Measurements from ENCODE around the gene C5. TPM values are rescaled to one million over a fixed set of nuclear protein-coding genes. Genes with fewer than 3 reads are reported as not detected.

Gene C5
- total and polyA plus RNA-seq, 2 experiments from 2014 or later = 13.8 to 55.4 TPM

- TF ChIP-seq CTCF (IDR thresholded peaks at IDR 0.05; ENCODE audit: poor library complexity) = no peak
- TF ChIP-seq EZH2phosphoT487 (IDR thresholded peaks at IDR 0.05; ENCODE audit: low read depth, severe bottlenecking, unreplicated experiment) = no peak
- TF ChIP-seq EZH2 (IDR thresholded peaks at IDR 0.05; ENCODE audit: borderline replicate concordance) = no peak
- peak overlapping the region; percentile 72 for H3K27ac ChIP-seq
- peaks cover 32% of the 10 kb centered on the region for H3K4me1 ChIP-seq (ENCODE audit: insufficient read depth)
- H3K4me2 ChIP-seq = peak overlapping the region; percentile 21
- DNase-seq (ENCODE audit: low spot score) = peak; percentile 56
- no peaks in the 10 kb centered on the region for H3K27me3 ChIP-seq
- no peaks in the 10 kb centered on the region for H3K9me2 ChIP-seq (replicated peaks; ENCODE audit: insufficient read depth)
- no peaks in the 10 kb centered on the region for H4K20me1 ChIP-seq (ENCODE audit: insufficient read depth, poor library complexity, severe bottlenecking)
- no peak overlapping the region for H3K4me3 ChIP-seq
- H3K79me2 ChIP-seq = no peaks in the 10 kb centered on the region
- no peaks in the 10 kb centered on the region for H3K36me3 ChIP-seq (replicated peaks; ENCODE audit: insufficient read depth, low read depth)
- H3K9me3 ChIP-seq (ENCODE audit: low read depth) = no peaks in the 10 kb centered on the region
- 69% methylated on average over 13 of the region's 13 CpGs for WGBS (ENCODE audit: low lambda C conversion rate, missing lambda C conversion rate)
- no peak overlapping the region for H2AFZ ChIP-seq
These were observed 124.3 kb downstream of the C5 start for GRCh38 chr9:120925535-120926396.

GRCh38 chr9:120924698-120925534 lies 125.2 kb downstream of the C5 start:
- Histone ChIP-seq H2AFZ (no peak overlapping the region), H3K27ac (peak overlapping the region; percentile 17), H3K36me3 (replicated peaks; ENCODE audit: insufficient read depth, low read depth) (no peaks in the 10 kb centered on the region), H3K4me3 (no peak overlapping the region), H3K4me2 (no peak overlapping the region), H3K27me3 (no peaks in the 10 kb centered on the region), H3K4me1 (ENCODE audit: insufficient read depth) (peaks cover 41% of the 10 kb centered on the region), H4K20me1 (ENCODE audit: insufficient read depth, poor library complexity, severe bottlenecking) (no peaks in the 10 kb centered on the region), H3K9me2 (replicated peaks; ENCODE audit: insufficient read depth) (no peaks in the 10 kb centered on the region), H3K9me3 (ENCODE audit: low read depth) (no peaks in the 10 kb centered on the region), H3K79me2 (no peaks in the 10 kb centered on the region)
- WGBS (ENCODE audit: low lambda C conversion rate, missing lambda C conversion rate) = 83% methylated on average over 11 of the region's 11 CpGs
- TF ChIP-seq CTCF (IDR thresholded peaks at IDR 0.05; ENCODE audit: poor library complexity) = no peak
- no peak for TF ChIP-seq EZH2phosphoT487 (IDR thresholded peaks at IDR 0.05; ENCODE audit: low read depth, severe bottlenecking, unreplicated experiment)
- TF ChIP-seq EZH2 (IDR thresholded peaks at IDR 0.05; ENCODE audit: borderline replicate concordance) = no peak
- DNase-seq (ENCODE audit: low spot score) = no peak

- Histone ChIP-seq H4K20me1 (ENCODE audit: insufficient read depth, poor library complexity, severe bottlenecking) (no peaks in the 10 kb centered on the region), H3K9me3 (ENCODE audit: low read depth) (no peaks in the 10 kb centered on the region), H3K79me2 (no peaks in the 10 kb centered on the region), H3K27me3 (no peaks in the 10 kb centered on the region), H3K4me2 (no peak overlapping the region), H3K9me2 (replicated peaks; ENCODE audit: insufficient read depth) (no peaks in the 10 kb centered on the region), H3K27ac (no peak overlapping the region), H3K4me1 (ENCODE audit: insufficient read depth) (peaks cover 48% of the 10 kb centered on the region), H3K4me3 (no peak overlapping the region), H3K36me3 (replicated peaks; ENCODE audit: insufficient read depth, low read depth) (no peaks in the 10 kb centered on the region), H2AFZ (no peak overlapping the region)
- no peak for TF ChIP-seq EZH2 (IDR thresholded peaks at IDR 0.05; ENCODE audit: borderline replicate concordance)
- no peak for TF ChIP-seq CTCF (IDR thresholded peaks at IDR 0.05; ENCODE audit: poor library complexity)
- no peak for TF ChIP-seq EZH2phosphoT487 (IDR thresholded peaks at IDR 0.05; ENCODE audit: low read depth, severe bottlenecking, unreplicated experiment)
- WGBS (ENCODE audit: low lambda C conversion rate, missing lambda C conversion rate) = 94% methylated on average over 11 of the region's 11 CpGs
- DNase-seq (ENCODE audit: low spot score) = no peak
These were observed 126.3 kb downstream of the C5 start for GRCh38 chr9:120923620-120924328.

Measured in hepatocyte (in vitro differentiated cells).